IPS DF 6.9 (cell line): ENCODE results near the gene SASH3.

Experiments used
- DNase-seq: peaks from one replicate; pipeline ENCODE4 v3.0.0-alpha.2; 2013; ENCODE audit warnings: low read depth, low spot score
- H3K27ac ChIP-seq: one replicate; pipeline ENCODE4 v1.5.1; 2013; ENCODE audit warnings: low read length, control low read depth
- H3K27me3 ChIP-seq: 2 replicates; pipeline ENCODE4 v1.6.1; 2013; ENCODE audit warnings: mild to moderate bottlenecking, low read length; ENCODE audit not compliant: control insufficient read depth, insufficient read depth
- H3K36me3 ChIP-seq: 2 replicates; pipeline ENCODE4 v1.6.1; 2013; ENCODE audit warnings: low read length; ENCODE audit not compliant: control insufficient read depth, insufficient read depth
- H3K4me1 ChIP-seq: 2 replicates; pipeline ENCODE4 v1.6.1; 2013; ENCODE audit warnings: low read length; ENCODE audit not compliant: control insufficient read depth, insufficient read depth
- H3K4me3 ChIP-seq: 2 replicates; pipeline ENCODE4 v1.5.1; 2013; ENCODE audit warnings: mild to moderate bottlenecking, low read length
- H3K9me3 ChIP-seq: 2 replicates; pipeline ENCODE4 v1.6.1; 2013; ENCODE audit warnings: low read length, inconsistent platforms; ENCODE audit not compliant: control insufficient read depth, insufficient read depth
- WGBS: extraction: QIAGEN DNeasy Blood & Tissue Kit; methylation state at CpG from one replicate; pipeline ENCODE4 v1.1.7; 2013; ENCODE audit warnings: mixed read lengths, missing lambda C conversion rate; ENCODE audit not compliant: insufficient read length, insufficient coverage; 5-methylcytosine and 5-hydroxymethylcytosine counted together

The SASH3 gene

DNA sequence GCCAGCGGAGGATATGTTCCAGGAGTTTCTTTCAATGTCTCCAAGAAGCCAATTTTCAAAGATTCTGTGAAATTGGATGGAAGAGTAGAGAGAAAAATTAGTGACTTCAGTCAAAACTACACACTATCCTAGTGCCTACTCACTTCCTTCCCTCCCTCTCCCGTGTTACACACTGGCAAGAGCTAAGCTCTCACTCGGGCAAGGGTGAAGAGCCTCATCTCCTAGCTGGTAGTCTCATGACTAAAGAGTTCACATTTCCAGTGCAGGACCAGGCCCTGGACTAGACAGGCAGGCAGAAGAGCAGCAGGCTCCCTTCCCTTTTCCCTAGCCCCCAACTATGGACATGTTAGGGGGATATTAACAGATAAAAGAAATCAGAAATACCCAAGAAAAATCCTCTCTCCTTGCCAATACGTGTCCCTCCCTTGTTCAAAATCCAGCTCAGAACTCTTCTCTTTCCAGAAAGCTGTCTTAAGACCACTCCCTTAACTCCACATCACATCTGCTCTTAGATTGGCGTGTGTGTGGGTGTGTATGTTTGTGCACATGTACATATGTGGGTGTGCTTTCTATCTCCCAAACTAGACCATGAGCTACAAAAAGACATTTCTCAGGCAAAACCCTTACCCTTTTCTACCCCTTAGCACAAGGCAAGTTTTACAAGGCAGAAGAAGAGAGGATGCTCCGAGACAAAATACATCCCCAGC, 34.1 kb downstream of the SASH3 start:
- Histone ChIP-seq H3K4me3 (no peak overlapping the region), H3K36me3 (peaks cover 3% of the 10 kb centered on the region; the same call in 1 of the 2 replicates), H3K4me1 (no peaks in the 10 kb centered on the region), H3K9me3 (no peaks in the 10 kb centered on the region), H3K27me3 (no peaks in the 10 kb centered on the region), H3K27ac (no peak overlapping the region)
- no CpG with 5 or more reads among the region's 6 CpGs for WGBS
- DNase-seq: no peak

DNA sequence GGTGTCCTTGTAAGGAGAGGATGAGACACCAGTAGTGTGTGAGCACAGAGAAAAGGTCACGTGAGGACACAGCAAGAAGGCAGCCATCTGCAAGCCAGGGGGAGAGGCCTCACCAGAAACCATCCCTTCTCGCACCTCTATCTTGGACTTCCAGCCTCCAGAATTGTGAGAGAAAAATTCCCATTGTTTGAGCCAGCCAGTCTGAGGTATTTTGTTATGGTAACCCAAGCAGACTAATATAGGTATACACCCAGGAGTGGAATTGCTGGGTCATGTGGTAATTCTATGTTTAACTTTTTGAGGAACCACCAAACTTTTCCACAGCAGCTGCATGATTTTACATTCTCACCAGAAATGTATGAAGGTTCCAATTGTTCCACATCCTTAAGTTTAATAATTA, 38.4 kb downstream of the SASH3 start:
- no peaks in the 10 kb centered on the region for H3K9me3 ChIP-seq
- no CpG with 5 or more reads among the region's 2 CpGs for WGBS
- DNase-seq: no peak
- no peaks in the 10 kb centered on the region for H3K4me1 ChIP-seq
- no peak overlapping the region for H3K4me3 ChIP-seq
- H3K36me3 ChIP-seq: no peaks in the 10 kb centered on the region
- H3K27ac ChIP-seq: no peak overlapping the region
- no peaks in the 10 kb centered on the region for H3K27me3 ChIP-seq

DNA sequence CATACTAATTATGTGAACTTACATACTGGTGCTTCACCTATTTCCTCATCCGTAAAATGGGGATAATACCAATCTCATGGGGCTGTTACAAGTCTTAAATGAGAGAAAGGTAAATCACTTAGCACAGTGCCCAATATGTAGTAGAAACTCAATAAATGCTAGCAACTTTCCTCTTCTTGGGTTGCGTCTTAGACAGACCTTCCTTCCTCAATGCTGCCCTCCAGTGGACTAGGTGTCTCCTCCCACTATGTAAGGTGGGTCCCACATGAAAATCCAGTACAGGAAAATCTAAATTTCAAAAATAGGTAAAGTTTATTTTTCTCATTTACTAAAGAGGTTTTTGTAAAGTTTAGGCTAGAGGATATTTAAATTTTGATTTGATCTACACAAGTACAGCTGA, 43.4 kb downstream of the SASH3 start:
- Histone ChIP-seq H3K27me3 (no peaks in the 10 kb centered on the region), H3K9me3 (no peaks in the 10 kb centered on the region), H3K4me1 (no peaks in the 10 kb centered on the region), H3K27ac (no peak overlapping the region), H3K4me3 (no peak overlapping the region), H3K36me3 (no peaks in the 10 kb centered on the region)
- WGBS: no CpG with 5 or more reads among the region's 2 CpGs
- no peak for DNase-seq

DNA sequence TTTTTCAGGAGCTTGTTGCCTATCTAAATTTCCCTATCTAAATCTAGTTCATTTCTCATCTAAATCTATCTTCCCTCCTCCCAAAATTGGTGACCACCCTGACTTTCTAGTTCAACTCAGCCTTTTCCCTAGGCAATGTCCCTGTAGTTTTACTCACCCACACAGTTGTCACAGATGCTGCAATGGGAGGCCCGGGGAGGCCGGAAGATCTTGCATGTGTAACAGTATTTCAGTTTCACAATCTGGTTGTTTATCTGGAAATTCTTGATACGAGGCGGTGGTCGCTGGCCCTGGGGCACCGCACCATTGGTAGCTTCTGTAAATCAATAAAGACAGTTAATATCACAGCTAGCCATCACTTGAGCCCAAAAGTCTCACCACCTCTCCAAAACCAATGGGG, 43.8 kb downstream of the SASH3 start:
- no peak for DNase-seq
- no CpG with 5 or more reads among the region's 6 CpGs for WGBS
- Histone ChIP-seq H3K36me3 (no peaks in the 10 kb centered on the region), H3K27ac (no peak overlapping the region), H3K4me3 (no peak overlapping the region), H3K27me3 (no peaks in the 10 kb centered on the region), H3K9me3 (no peaks in the 10 kb centered on the region), H3K4me1 (no peaks in the 10 kb centered on the region)

DNA sequence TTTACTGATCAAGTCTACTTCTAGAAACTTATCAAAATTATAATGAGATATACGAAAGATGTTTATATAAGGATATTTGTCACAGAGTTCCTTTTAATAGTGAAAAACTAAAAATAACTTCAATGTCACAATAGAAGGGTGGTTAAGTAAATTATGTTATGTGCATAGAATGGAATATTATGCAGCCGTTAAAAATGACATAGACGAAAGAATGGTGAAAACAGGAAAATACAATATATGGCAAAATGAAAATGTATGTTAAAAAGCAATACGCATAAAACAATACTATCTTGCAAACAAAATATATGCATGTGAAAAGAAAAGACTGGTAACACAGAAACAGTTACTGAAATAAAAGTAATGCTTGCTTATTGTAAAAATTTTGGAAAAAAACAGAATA, 44.9 kb downstream of the SASH3 start:
- Histone ChIP-seq H3K27me3 (no peaks in the 10 kb centered on the region), H3K36me3 (no peaks in the 10 kb centered on the region), H3K4me3 (no peak overlapping the region), H3K4me1 (no peaks in the 10 kb centered on the region), H3K27ac (no peak overlapping the region), H3K9me3 (no peaks in the 10 kb centered on the region)
- no peak for DNase-seq
- whole genome bisulfite sequencing: no CpG with 5 or more reads among the region's 4 CpGs

DNA sequence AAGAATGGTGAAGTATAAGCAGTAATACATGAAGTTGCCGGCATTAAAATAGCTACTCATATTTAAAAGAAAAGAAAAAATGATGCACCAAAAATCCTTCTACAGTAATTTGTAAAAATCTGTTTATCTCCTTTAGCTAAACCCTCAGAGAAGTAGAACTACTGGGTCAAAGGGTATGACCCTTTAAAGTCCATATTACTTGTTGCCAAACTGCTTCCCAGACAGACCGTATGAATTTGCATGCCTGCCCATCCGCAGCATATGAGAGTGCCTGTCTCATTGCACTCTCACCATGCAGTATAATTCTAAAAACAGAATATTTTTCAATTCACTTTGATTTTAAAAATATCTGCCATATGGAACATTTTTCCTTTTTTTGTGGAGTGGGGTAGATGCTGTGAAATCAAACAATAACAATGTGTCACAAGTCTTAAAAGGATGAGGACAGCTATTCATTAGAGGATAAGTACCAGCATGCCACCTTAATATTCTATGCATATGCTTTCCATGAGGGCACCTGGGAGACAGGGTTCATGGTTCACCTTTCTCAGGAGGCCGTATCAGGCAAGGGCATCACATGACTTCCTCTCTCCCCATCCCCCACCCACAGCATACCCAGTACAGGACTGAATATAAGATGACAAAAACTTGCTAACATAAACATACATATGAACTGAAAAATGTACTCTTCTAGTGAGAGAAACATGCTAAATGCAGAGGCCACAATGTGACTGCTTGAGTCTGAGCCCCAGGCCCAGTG, 46.2 kb downstream of the SASH3 start:
- no peak overlapping the region for H3K27ac ChIP-seq
- H3K9me3 ChIP-seq: no peaks in the 10 kb centered on the region
- H3K4me3 ChIP-seq: no peak overlapping the region
- H3K27me3 ChIP-seq: no peaks in the 10 kb centered on the region
- no peaks in the 10 kb centered on the region for H3K4me1 ChIP-seq
- no CpG with 5 or more reads among the region's 4 CpGs for WGBS
- no peaks in the 10 kb centered on the region for H3K36me3 ChIP-seq
- DNase-seq: no peak

DNA sequence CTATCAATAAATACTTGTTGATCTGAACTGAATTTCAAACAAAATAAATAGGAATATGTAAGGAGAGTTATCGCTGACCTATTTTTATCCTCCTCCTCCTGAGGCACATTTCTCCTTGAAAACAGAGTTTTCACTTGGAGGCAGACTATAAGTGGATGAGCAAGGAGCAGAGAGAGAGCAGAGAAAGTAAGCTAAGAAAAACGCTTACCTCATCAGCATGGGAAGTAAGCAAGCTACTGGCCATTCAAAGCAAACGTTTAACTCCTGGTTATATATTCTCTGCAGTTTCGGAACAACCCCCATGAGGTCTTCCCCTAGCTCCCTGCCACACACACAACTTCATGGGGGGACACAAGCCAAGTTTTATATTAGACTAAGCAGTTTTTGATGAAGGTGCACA, 50.7 kb downstream of the SASH3 start:
- Histone ChIP-seq H3K9me3 (no peaks in the 10 kb centered on the region), H3K4me1 (no peaks in the 10 kb centered on the region), H3K4me3 (no peak overlapping the region), H3K27me3 (no peaks in the 10 kb centered on the region), H3K27ac (no peak overlapping the region), H3K36me3 (no peaks in the 10 kb centered on the region)
- WGBS: no CpG with 5 or more reads among the region's 4 CpGs
- DNase-seq: no peak

DNA sequence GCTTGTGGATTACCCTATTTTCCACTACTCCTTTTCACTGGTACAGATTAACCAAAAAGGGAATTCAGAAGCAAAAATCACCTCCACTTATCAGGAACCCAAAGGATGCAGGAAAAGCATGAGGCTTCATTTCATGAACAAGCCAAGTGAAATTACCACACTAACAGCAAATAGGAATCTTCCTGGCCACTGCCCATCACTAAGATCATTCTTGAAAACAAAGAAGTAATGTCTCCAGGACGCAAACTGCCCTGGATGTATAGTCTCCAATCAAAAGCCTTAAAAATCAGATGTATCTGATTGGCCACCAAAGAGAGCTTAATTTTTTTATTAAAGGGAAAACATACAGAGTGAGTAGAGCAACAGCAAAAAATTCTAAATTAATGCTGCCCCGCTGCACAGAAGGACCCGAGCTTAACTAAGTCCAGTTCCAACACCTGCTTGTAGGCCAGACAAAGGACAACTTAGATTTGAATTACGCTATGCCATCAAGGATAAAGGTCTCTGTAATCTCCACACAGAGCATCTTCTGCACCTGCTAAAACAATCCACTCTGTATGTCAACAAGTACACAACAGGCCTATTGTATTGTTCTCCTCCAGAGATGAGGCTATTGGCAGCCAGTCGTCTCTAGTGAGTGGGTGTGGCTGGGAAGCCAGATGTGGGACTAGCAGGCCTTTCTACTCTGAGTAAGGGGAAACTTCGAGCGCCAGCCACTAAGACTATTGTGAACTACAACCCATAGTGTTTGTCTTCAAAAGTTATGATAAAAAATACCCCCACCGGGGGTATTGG, 51.5 kb downstream of the SASH3 start:
- no CpG with 5 or more reads among the region's 8 CpGs for WGBS
- H3K9me3 ChIP-seq: no peaks in the 10 kb centered on the region

DNA sequence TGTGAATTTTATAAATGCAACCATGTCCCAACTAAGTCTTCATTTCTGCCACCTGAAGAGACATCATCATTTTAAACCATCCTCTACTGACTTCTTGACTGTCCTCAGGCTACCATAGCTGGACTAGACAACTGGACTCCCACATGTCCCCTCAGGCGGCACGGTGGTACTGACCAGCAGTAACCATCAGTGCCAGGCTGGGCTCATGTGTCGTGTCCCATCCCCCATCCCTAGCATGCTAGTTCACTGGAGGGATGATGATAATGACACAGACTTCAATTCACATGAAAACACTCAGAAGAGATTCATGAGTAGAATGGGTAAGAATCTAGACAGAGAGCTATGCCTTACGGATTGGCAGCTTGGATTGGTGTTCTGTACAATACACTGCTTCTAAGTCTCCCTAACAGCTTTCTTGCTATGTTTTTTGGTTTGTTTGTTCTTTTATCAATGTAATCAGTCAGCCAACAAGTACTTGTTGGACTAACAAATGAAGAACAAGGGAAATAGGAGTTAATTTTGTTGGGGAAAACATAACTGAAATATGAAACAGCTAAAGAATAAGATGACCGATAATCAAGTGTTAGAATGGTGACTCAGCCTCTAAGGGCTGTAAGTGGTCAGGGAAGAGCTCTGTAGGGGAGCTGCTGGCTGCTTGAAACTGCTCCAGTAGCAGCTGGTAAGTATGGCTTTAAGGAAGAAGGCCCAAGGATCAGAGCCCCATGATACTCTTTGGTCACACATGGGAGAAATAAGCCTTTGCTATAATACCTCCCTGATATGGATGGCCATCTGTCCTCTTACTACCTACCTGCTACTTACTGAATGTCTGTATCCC, 53.6 kb downstream of the SASH3 start:
- DNase-seq: no peak
- WGBS: no CpG with 5 or more reads among the region's 5 CpGs

More for the DNA sequence above, 51.5 kb downstream of the SASH3 start:
- Histone ChIP-seq H3K36me3 (no peaks in the 10 kb centered on the region), H3K4me3 (no peak overlapping the region), H3K4me1 (no peaks in the 10 kb centered on the region), H3K27me3 (no peaks in the 10 kb centered on the region), H3K27ac (no peak overlapping the region)
- no peak for DNase-seq

DNA sequence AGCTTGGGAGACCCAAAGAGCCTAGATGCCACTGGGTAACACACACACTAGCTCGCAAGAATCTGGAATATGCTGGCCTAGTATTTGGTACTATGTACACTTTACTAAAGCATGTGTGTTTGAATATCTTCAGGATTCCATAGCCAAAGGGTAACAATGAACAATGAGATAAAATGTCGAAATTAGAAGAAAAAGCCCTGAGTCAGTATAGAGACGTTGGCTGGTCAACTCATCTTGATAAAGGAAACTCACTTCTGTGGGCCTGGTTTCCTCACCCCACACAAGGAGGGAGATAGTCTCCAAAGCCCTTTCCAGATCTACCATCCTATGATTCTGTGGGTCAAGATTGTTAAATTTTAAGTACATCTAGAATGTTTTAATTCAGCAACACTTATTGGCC, 57.1 kb downstream of the SASH3 start:
- no peak for DNase-seq
- Histone ChIP-seq H3K27me3 (no peaks in the 10 kb centered on the region), H3K27ac (no peak overlapping the region), H3K9me3 (no peaks in the 10 kb centered on the region), H3K4me1 (no peaks in the 10 kb centered on the region), H3K4me3 (no peak overlapping the region), H3K36me3 (no peaks in the 10 kb centered on the region)
- no CpG with 5 or more reads among the region's 3 CpGs for WGBS

More for the DNA sequence above, 53.6 kb downstream of the SASH3 start:
- Histone ChIP-seq H3K27me3 (no peaks in the 10 kb centered on the region), H3K27ac (no peak overlapping the region), H3K36me3 (no peaks in the 10 kb centered on the region), H3K4me1 (no peaks in the 10 kb centered on the region), H3K4me3 (no peak overlapping the region), H3K9me3 (no peaks in the 10 kb centered on the region)
